Umbilical cord (tissue), 2 donors: Measurements from ENCODE around the gene SLC35G1. TPM values are rescaled to one million over a fixed set of nuclear protein-coding genes. Genes with fewer than 3 reads are reported as not detected.

Source experiments
- DNase-seq: peaks from one replicate; pipeline ENCODE4 v3.0.0-alpha.2; 2015; ENCODE audit warnings: low spot score
- total RNA-seq: library from RNA; depleted of rRNA; stranded (reverse); fragments of >200 nt; gene quantifications from one replicate; pipeline ENCODE4 v1.2.3, GENCODE V29; 2014; ENCODE audit warnings: low replicate concordance; ENCODE audit not compliant: insufficient read depth

SLC35G1 gene, protein sequence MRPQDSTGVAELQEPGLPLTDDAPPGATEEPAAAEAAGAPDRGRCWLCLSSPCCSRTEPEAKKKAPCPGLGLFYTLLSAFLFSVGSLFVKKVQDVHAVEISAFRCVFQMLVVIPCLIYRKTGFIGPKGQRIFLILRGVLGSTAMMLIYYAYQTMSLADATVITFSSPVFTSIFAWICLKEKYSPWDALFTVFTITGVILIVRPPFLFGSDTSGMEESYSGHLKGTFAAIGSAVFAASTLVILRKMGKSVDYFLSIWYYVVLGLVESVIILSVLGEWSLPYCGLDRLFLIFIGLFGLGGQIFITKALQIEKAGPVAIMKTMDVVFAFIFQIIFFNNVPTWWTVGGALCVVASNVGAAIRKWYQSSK
- 4.3 TPM for total RNA-seq

DNA sequence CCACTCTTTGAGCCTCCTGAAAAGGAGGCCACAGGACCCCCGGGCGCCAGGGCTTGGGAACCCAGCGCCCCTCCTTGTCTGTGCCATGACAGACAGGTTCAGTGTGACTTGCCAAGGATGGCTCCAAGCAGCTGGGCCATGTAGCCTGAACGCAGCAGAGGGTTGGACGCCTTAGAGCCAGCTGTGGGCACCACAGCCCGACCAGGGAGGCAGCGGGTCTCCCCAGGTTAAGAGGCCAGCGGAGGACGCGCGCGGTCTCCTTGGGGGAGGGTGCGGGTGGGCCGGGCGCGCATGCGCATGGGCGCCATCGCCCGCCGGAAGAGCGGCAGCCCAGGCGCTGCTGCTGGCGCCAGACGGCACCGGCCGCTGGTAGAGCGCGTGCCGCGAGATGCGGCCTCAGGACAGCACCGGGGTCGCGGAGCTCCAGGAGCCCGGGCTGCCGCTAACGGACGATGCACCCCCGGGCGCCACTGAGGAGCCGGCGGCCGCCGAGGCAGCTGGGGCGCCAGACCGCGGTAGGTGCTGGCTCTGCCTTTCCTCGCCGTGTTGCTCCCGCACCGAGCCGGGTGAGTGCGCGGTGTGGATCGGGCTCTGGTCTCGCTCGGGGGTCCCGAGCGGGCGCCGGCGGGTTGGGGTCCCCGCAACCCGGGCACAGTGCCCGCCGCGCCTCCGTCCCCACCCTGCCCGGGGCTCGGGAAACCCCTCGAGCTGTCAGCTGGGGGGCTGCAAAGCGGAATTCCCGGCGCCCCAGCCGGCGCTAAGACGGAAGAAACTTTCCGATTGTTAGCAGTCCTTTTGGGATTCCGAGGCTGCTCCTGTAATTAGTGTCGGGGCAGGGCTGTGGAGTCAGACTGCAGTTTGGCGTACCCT, at the start of gene SLC35G1:
TSS of gene SLC35G1 (plus strand) at position 333 of the 870 bp plus-strand sequence. CDS start at position 389, 56 bp downstream.
- peak; percentile 64 for DNase-seq

DNA sequence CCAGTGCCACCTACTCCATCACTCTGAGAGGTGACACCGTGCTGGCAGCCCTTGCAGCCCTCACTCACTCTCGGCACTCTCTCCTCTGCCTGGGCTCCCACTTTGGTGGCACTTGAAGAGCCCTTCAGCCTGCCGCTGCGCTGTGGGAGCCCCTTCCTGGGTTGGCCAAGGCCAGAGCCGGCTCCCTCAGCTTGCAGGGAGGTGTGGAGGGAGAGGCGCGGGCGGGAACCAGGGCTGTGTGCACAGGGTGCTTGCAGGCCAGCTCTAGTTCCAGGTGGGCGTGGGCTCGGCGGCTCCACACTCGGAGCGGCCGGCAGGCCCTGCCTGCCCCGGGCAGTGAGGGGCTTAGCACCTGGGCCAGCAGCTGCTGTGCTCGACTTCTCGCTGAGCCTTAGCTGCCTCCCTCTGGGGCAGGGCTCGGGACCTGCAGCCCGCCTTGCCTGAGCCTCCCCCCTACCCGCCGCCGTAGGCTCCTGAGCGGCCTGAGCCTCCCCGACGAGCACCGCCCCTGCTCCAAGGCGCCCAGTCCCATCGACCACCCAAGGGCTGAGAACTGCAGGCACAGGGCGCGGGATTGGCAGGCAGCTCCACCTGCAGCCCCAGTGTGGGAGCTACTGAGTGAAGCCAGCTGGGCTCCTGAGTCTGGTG, 48.7 kb upstream of the SLC35G1 start:
- no peak for DNase-seq

DNA sequence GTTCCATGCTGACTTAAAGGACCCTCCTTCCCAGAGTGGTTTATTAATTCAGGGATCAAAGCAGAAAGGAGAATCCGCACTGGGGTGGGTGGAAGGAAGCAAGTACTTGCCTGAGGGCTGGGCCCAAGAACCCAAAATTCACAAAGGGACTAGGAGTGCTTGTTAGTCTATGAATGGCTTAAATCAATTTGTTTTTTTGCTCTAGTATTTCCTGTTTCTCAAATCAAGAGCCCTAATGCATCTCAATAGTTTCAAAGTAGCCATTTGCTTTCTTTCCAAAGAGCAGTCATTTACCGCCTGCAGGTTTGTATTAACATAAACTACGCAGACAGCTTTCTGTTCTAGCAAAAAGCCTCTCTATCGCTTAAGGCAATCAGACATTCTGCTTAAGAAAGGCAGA, 44.2 kb upstream of the SLC35G1 start:
- DNase-seq = no peak

DNA sequence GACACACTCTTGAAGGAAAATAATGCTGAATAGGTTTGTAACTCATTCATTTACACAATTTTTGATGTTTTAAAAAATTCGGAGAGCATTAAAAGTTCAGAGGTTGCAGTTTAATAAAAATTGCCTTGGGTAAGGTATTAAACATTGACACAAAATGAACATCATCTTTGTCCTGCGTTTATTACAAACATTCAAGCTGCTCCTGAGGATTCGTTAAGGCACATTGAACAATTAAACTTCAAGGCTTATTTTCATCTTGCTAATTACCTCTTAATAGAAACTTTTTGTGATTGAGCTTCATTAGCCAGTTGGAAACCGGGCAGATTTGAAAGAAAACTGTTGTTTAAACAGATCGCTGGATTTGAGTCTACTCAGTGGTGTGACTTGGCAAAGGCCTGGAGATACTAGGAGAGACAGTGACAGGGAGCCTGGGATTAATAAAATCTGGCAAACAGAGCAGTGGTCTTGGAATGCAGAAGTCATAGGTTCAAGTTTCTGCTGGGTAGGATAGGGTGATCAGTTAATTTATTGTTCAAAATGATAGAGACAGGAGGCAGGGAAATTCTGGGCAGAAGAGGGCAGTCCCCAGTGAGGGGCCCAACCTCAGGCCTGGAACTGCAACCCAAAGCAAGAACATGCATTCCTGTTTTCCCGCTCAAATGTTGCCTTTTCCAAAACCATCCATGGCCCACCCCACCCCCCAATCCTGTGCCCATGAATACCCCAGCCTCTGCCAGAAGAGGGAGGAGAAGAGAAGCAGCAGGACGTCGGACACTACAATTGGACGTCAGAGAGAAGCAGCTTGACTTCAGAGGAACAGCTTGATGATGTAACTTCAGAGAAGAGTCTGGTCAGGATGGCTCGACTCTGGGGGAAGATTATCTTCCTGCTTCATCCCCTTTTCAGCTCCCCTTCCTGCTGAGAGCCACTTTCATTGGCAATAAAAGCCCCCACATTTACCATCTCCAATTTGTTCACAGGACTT, 43.5 kb upstream of the SLC35G1 start:
- no peak for DNase-seq

DNA sequence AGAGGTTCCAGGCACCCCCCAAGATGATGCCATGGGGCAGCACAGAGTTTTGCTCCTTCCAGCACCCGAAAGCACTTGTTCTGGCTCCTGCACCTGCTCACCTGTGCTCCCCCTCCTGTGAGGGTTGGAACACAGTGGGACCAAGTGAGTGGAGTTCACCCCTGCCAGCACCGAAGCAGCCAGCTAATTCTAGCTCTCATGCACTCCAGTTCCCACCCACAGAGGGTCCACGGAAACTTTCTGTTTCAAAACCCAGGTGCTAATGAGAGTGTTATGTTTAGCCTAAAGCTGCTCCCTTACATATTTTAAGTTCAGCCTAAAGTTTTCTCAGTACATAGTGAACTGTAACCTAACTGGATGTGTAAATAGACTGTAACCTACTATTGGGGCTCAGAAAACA, 42.6 kb upstream of the SLC35G1 start:
- DNase-seq = no peak

DNA sequence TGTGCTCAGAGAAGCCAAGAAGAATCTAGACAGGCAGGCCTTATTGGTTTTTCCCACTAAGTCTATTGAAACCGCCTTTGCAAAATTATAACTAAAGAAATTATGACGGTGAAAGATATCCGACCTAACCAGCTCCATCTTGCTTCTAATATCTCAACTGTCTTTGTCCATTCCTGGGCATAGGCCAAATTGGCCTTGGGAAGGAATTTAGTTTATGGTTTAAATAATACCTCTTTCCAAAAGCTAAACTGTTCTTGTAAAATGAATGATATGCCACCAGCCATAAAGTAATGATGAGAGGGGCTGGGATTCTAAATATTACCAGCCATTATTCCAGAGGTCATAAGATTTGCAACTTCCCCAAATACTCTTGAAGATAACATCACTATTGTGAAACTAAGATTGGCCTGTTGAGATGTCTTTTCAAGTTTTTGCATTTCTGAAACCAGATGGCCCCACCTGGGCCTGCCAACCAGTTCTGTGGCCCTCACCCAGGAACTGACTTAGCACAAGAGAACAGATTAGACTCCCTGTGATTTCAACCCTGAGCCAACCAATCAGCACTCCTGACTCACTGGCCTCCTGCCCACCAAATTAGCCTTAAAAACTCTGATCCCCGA, 41.2 kb upstream of the SLC35G1 start:
- no peak for DNase-seq

DNA sequence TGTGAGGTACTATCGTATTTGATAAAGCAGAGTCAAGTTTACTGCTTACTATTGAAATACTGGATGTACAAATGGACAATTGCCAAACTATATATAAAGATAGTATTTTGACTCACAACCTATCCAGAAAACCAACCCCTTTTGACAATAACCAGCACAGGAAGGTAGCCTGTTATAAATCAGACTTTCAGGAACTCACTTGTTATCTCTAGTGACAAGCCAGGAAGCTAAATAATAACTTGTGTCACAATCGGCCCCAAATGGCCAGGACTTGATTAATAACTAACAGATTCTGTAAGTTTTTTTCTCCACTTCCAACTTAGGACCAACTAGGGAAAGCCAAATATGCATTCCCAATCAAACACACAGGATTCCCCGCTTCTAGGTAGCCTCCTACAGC, 38.8 kb upstream of the SLC35G1 start:
- DNase-seq = peak; percentile 31

DNA sequence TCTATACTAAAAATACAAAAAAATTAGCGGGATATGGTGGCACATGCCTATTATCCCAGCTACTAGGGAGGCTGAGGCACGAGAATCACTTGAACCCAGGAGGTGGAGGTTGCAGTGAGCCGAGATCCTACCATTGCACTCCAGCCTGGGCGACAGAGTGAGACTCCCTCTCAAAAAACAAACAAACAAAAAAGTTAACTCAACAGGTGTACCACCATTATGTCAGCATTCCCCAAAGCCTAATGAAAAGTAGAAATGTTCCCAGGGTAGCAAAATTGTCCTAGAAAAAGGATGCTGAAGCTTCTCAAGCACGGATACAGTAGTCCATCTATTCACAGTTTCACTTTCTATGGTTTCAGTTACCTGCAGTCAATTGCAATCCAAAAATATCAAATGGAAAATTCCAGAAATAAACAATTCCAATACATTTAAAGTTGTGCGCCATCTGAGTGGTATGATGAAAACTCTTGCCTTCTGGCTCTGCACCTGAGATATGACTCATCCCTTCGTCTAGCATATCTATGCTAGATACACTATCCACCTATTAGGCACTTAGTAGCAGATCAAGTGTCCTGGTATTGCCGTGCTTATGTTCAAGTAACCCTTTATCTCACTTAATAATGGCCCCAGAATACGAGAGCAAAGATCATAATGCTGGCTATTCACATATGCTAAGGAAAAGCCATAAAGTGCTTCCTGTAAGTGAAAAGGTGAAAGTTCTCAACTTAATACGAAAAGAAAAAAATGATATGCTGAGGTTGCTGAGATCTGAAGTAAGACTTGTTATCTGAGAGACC, 37.2 kb upstream of the SLC35G1 start:
- DNase-seq = no peak

DNA sequence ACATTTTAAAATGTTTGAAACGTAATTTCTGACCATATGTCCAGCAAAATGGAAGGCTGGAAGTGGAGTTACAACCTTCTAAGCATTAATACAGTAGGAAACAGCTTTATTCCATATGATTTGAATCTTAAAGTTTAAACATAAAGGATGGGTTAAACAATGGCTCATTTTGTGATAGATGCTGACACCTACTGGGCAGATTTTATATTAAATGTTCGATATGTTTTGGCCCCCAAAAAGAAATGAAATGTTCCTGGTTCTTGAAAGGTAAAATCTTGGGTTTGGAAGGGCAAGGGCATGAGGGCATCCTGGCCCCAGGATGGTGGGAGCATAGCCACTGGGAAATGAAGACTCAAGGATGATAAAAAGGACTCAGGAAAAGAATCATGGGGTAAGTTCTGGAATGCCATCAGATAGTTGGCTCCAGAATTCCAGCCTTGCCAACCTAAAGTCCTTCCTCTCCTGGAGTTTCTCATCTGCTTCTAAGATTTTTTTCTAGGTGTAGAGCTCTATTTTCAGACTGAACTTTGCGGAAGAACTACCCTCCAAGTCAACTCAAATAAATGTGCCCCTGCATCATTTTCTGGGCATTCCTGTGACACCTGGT, 34.6 kb upstream of the SLC35G1 start:
- peak; percentile 16 for DNase-seq

DNA sequence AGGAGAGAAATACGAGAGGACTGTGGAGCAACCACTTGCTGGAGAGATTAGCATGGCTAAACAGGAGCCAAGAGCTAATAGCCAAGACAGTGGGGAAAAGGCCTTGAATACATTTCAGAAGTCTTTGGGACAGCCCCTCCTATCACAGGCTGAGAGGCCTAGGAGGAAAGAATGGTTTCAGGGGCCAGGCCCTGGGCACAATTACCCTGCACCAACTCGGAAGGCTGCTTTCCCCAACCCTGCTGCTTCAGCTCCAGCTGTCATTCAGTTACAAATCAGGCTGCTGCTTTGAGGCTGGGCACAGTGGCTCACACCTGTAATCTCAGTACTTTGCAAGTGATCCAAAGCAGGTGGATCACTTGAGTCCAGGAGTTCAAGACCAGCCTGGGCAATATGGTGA, 32.0 kb upstream of the SLC35G1 start:
- DNase-seq = no peak

DNA sequence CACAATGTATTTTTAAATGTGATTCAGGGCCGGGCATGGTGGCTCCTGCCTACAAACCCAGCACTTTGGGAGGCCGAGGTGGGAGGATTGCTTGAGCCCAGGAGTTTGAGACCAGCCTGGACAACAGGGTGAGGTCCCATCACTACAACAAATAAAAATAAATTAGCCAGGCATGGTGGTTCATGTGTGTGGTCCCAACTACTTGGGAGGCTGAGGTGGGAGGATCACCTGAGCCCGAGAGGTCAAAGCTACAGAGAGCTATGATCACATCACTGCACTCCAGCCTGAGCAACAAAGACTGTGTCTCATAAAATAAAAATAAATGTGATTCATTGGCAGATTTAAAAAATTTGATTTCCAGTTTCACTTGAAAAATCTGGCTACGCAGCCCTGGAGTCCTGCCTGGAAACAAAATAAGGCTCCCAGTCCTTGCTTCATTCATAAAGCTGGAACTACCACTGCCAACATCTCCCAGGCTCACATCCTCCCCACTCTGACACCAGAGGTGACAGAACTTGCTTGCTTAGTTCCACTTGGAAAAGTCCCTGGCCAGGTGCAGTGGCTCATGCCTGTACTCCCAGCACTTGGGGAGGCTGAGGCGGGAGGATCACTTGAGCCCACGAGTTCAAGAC, 27.9 kb upstream of the SLC35G1 start:
- no peak for DNase-seq

DNA sequence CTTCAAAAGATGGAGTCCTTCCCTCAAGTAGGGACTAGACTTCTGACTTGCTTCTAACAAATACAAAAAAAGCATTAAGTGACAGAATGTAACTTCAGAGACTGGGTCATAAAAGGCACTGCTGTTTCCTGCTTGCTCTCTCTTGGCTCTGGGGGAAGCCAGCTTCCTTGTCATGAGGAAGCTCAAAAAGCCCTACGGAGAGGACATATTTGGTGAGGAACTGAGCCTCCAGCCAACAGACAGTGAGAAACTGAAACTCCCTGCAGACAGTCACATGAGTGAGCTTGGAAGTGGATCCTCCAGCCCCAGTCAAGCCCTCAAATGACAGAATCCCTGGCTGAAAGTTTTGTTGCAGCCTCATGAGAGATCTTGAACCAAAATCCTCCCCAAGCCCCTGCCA, 26.3 kb upstream of the SLC35G1 start:
- no peak for DNase-seq

DNA sequence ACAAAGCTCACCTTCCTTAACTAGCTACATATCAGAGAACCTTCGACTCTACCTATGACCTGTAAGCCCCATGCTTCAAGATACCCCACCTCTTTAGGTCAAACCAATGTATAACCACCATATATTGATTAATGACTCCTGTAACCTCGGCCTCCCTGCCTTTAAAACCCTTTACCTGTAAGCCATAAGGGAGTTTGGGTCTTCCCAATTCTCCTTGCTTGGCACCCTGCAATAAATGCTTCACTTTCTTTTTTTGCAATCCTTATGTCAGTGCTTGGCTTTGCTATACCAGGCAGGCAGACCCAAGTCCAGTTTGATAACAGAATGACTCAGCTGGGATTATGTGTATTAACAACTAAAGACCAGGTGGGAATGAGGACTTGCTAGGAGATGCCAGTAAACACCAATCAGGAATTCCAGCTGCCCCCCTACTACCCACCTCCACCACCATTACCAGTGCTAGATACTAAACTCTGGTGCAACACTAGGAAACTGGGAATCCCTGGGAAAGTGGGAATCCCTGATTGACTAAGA, 22.0 kb upstream of the SLC35G1 start:
- no peak for DNase-seq

DNA sequence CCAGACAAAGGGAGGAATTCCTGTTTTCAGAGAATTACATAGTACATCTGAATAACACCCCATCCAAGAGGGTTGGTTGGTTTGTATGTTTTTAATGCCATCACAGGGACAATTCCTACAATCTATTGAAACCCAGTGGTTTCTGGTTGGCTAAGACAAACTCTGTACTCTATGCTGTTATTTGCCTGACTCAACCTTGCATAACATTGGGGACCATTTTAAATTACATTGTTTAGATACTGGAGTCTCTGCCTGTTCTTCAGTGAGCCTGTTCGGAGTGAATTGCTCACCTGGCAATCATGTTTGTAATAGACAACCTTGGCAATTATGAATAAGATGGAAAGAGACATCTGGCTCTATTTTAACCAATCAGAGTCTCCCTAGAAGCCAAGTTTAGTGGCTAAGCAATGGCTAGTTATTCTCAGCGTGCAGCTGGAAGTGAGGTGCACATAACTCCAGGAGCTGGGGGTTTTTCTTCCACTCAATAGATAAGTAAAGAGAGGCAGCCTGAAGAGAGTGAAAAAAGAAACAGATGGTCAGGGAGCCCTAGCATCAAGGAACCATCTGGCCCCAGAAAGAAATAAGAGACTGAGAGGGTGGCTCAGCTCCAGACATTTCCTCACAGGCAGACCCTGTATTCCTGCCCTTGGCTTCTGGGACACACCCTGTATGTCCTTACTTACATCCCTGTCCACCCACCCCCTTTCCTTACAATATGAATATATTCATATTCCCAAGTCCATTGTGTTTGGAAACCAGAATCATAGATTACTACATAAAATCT, 21.2 kb upstream of the SLC35G1 start:
- DNase-seq = no peak

DNA sequence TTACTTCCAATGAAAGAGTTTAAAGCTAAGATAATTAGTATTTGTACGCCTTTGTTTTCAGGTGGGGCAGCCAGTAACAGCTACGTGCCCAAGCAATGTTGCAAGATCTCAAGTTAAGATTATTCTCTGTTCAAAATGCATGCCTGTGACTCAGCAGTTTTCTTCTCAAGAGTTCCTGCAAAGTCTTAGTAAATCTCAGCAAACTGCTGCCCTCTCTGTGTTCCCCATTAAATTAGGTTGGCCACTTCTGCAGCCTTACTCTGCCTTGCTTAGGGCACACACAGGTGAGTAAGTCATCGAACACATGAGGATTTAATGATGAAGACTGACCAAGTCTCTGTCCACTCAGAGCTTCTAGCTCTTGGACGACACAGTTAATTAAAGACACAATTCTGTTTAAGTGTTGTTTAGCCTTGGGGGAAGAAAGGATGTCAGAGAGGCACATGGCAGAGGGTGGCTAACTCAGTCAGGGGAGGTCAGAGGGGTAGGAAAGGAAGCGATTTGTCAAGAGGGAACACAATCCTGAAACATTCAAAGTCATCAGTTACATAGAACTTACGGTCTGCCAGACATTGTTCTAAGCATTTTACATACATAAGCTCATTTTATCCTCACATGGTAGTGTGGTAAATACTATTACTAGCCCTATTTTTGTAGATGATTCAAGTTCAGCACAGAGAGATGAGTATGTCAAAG, 20.2 kb upstream of the SLC35G1 start:
- peak; percentile 38 for DNase-seq

DNA sequence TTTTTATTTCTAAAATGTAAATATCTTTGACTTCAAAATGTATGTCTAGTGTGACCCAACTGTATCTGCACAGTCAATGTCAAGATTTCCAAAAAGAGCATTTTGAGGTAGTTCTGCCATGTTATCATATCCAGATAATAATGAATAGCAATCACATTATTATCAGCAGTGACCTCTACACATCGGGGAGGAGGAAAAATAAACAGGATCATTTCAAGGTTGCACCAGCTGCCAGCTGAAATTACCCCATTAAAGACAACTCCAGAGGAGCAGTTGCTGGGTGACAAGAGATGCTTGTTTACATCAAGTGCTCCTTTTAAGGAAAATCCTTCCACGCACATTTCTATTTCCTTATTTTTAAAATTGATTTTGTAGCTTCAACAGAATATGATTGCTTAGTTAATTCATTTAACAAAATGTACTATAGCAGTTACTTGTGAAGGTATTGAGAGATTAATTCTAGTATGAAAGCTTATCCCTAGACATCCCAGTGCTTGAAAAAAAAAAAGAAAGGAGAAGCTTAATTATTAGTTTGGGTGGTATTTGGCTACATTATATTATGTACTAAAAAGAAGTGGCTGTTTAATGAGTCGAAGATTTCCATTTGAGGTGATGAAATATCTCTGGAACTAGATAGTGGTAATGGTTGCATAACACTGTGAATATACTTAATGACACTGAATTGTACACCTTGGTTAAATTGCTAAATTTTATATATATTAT, 19.3 kb upstream of the SLC35G1 start:
- no peak for DNase-seq

DNA sequence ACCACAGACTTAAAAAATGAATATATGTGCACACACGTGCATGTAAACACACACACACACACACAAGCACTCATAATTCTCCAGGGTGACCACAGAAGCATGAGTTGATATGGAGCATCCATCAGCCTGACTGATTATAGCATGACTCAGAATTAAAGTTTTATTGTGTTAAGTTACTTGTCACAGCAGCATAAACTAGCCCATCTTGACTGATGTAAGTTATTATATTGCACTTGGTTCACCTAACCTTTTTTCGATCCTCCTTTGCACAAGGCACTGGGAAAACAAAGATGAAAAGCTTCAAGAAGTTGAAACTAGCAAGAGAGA, 18.8 kb upstream of the SLC35G1 start:
- no peak for DNase-seq
